Activated naive CD8-positive, alpha-beta T cell treated with anti-CD3 and anti-CD28 coated beads for 36 hours (primary cell): ENCODE data around the gene RAD21L1. TPM values are rescaled to one million over a fixed set of nuclear protein-coding genes. Genes with fewer than 3 reads are reported as not detected.
A peak's percentile ranks its signal among the peaks of the same experiment; 100 is the strongest.

ENCODE experiments used
- DNase-seq: peaks from one replicate; pipeline ENCODE4 v3.0.0; 2021
- H3K27ac Mint-ChIP-seq: one replicate; pipeline ENCODE4 v1.8.0; 2022; ENCODE audit warnings: mild to moderate bottlenecking, moderate library complexity, mixed read lengths
- H3K27me3 Mint-ChIP-seq: one replicate; pipeline ENCODE4 v1.8.0; 2022; ENCODE audit warnings: mild to moderate bottlenecking, mixed read lengths
- H3K36me3 Mint-ChIP-seq: one replicate; pipeline ENCODE4 v1.8.0; 2021; ENCODE audit warnings: mild to moderate bottlenecking, mixed read lengths
- H3K4me1 Mint-ChIP-seq: one replicate; pipeline ENCODE4 v1.8.0; 2021; ENCODE audit warnings: mixed read lengths
- H3K4me3 Mint-ChIP-seq: one replicate; pipeline ENCODE4 v1.8.0; 2022; ENCODE audit warnings: mild to moderate bottlenecking, moderate library complexity, mixed read lengths
- H3K9me3 Mint-ChIP-seq: one replicate; pipeline ENCODE4 v1.8.0; 2022; ENCODE audit warnings: mixed read lengths
- total RNA-seq, 2 experiments: library from RNA; stranded (reverse); gene quantifications; one replicate each; pipeline ENCODE4 v1.2.3, GENCODE V29; 2021

Gene RAD21L1
- total RNA-seq, 2 experiments from 2014 or later = not detected

- Mint-ChIP-seq H3K9me3 (no peaks in the 10 kb centered on the region), H3K27ac (no peak overlapping the region), H3K4me1 (peaks cover 33% of the 10 kb centered on the region), H3K4me3 (no peak overlapping the region), H3K27me3 (no peaks in the 10 kb centered on the region), H3K36me3 (peaks cover 2% of the 10 kb centered on the region)
- DNase-seq = no peak
These were observed 57.1 kb downstream of the RAD21L1 start for GRCh38 chr20:1282966-1283365.

- no peak overlapping the region for H3K4me3 Mint-ChIP-seq
- H3K9me3 Mint-ChIP-seq = no peaks in the 10 kb centered on the region
- no peak overlapping the region for H3K27ac Mint-ChIP-seq
- H3K4me1 Mint-ChIP-seq = peaks cover 37% of the 10 kb centered on the region
- H3K36me3 Mint-ChIP-seq = peaks cover 5% of the 10 kb centered on the region
- no peaks in the 10 kb centered on the region for H3K27me3 Mint-ChIP-seq
- no peak for DNase-seq
These were observed 58.0 kb downstream of the RAD21L1 start for GRCh38 chr20:1283522-1284510.

GRCh38 chr20:1286267-1287024 lies 60.6 kb downstream of the RAD21L1 start:
- peak overlapping the region; percentile 38 for H3K4me3 Mint-ChIP-seq
- DNase-seq = no peak
- no peaks in the 10 kb centered on the region for H3K27me3 Mint-ChIP-seq
- peaks cover 36% of the 10 kb centered on the region for H3K4me1 Mint-ChIP-seq
- peaks cover 7% of the 10 kb centered on the region for H3K36me3 Mint-ChIP-seq
- no peaks in the 10 kb centered on the region for H3K9me3 Mint-ChIP-seq
- peak overlapping the region; percentile 86 for H3K27ac Mint-ChIP-seq

GRCh38 chr20:1287306-1287705 lies 61.5 kb downstream of the RAD21L1 start:
- Mint-ChIP-seq H3K4me3 (peak overlapping the region; percentile 20), H3K27ac (peak overlapping the region; percentile 86), H3K27me3 (no peaks in the 10 kb centered on the region), H3K4me1 (peaks cover 40% of the 10 kb centered on the region), H3K36me3 (peaks cover 7% of the 10 kb centered on the region), H3K9me3 (no peaks in the 10 kb centered on the region)
- no peak for DNase-seq

GRCh38 chr20:1287787-1288569 lies 62.1 kb downstream of the RAD21L1 start:
- Mint-ChIP-seq H3K9me3 (no peaks in the 10 kb centered on the region), H3K27ac (peak overlapping the region; percentile 17), H3K36me3 (peaks cover 7% of the 10 kb centered on the region), H3K27me3 (no peaks in the 10 kb centered on the region), H3K4me3 (no peak overlapping the region), H3K4me1 (peaks cover 45% of the 10 kb centered on the region)
- no peak for DNase-seq

GRCh38 chr20:1291191-1291741 lies 65.4 kb downstream of the RAD21L1 start:
- H3K27me3 Mint-ChIP-seq = no peaks in the 10 kb centered on the region
- H3K27ac Mint-ChIP-seq = no peak overlapping the region
- peaks cover 36% of the 10 kb centered on the region for H3K4me1 Mint-ChIP-seq

GRCh38 chr20:1292620-1293019 lies 66.8 kb downstream of the RAD21L1 start:
- H3K4me1 Mint-ChIP-seq = peaks cover 29% of the 10 kb centered on the region
- H3K27me3 Mint-ChIP-seq = no peaks in the 10 kb centered on the region
- H3K27ac Mint-ChIP-seq = no peak overlapping the region
- H3K36me3 Mint-ChIP-seq = peaks cover 5% of the 10 kb centered on the region
- DNase-seq = no peak
- H3K9me3 Mint-ChIP-seq = no peaks in the 10 kb centered on the region
- H3K4me3 Mint-ChIP-seq = no peak overlapping the region

More at GRCh38 chr20:1291191-1291741, 65.4 kb downstream of the RAD21L1 start:
- Mint-ChIP-seq H3K36me3 (peaks cover 7% of the 10 kb centered on the region), H3K4me3 (no peak overlapping the region), H3K9me3 (no peaks in the 10 kb centered on the region)
- DNase-seq = no peak

- no peaks in the 10 kb centered on the region for H3K9me3 Mint-ChIP-seq
- H3K27me3 Mint-ChIP-seq = no peaks in the 10 kb centered on the region
- DNase-seq = no peak
- peaks cover 26% of the 10 kb centered on the region for H3K4me1 Mint-ChIP-seq
- no peak overlapping the region for H3K27ac Mint-ChIP-seq
- no peak overlapping the region for H3K4me3 Mint-ChIP-seq
- peaks cover 3% of the 10 kb centered on the region for H3K36me3 Mint-ChIP-seq
These were observed 68.0 kb downstream of the RAD21L1 start for GRCh38 chr20:1293641-1294379.

GRCh38 chr20:1294497-1294896 lies 68.7 kb downstream of the RAD21L1 start:
- peaks cover 30% of the 10 kb centered on the region for H3K4me1 Mint-ChIP-seq
- no peak for DNase-seq
- no peak overlapping the region for H3K27ac Mint-ChIP-seq

GRCh38 chr20:1295276-1295930 lies 69.6 kb downstream of the RAD21L1 start:
- H3K27ac Mint-ChIP-seq = no peak overlapping the region
- H3K4me1 Mint-ChIP-seq = peaks cover 39% of the 10 kb centered on the region
- no peak for DNase-seq
- peaks cover 2% of the 10 kb centered on the region for H3K36me3 Mint-ChIP-seq
- no peak overlapping the region for H3K4me3 Mint-ChIP-seq
- H3K9me3 Mint-ChIP-seq = no peaks in the 10 kb centered on the region
- H3K27me3 Mint-ChIP-seq = no peaks in the 10 kb centered on the region

More at GRCh38 chr20:1294497-1294896, 68.7 kb downstream of the RAD21L1 start:
- H3K27me3 Mint-ChIP-seq = no peaks in the 10 kb centered on the region
- no peak overlapping the region for H3K4me3 Mint-ChIP-seq
- H3K36me3 Mint-ChIP-seq = peaks cover 3% of the 10 kb centered on the region
- no peaks in the 10 kb centered on the region for H3K9me3 Mint-ChIP-seq

GRCh38 chr20:1296117-1296610 lies 70.3 kb downstream of the RAD21L1 start:
- no peak for DNase-seq
- Mint-ChIP-seq H3K9me3 (no peaks in the 10 kb centered on the region), H3K4me1 (peaks cover 41% of the 10 kb centered on the region), H3K36me3 (peaks cover 4% of the 10 kb centered on the region), H3K4me3 (no peak overlapping the region), H3K27ac (no peak overlapping the region), H3K27me3 (no peaks in the 10 kb centered on the region)

- H3K27me3 Mint-ChIP-seq = no peaks in the 10 kb centered on the region
- H3K36me3 Mint-ChIP-seq = peaks cover 4% of the 10 kb centered on the region
- H3K4me3 Mint-ChIP-seq = no peak overlapping the region
These were observed 71.1 kb downstream of the RAD21L1 start for GRCh38 chr20:1296922-1297321.

GRCh38 chr20:1297486-1297885 lies 71.6 kb downstream of the RAD21L1 start:
- Mint-ChIP-seq H3K9me3 (no peaks in the 10 kb centered on the region), H3K27ac (no peak overlapping the region), H3K4me1 (peaks cover 34% of the 10 kb centered on the region), H3K4me3 (no peak overlapping the region), H3K36me3 (peaks cover 4% of the 10 kb centered on the region), H3K27me3 (no peaks in the 10 kb centered on the region)
- DNase-seq = no peak

More at GRCh38 chr20:1296922-1297321, 71.1 kb downstream of the RAD21L1 start:
- H3K27ac Mint-ChIP-seq = no peak overlapping the region
- H3K9me3 Mint-ChIP-seq = no peaks in the 10 kb centered on the region
- peaks cover 38% of the 10 kb centered on the region for H3K4me1 Mint-ChIP-seq
- DNase-seq = no peak
